ENCODE results near the gene HOXC10.

Gene HOXC10

GRCh38 chr12:54000116-54001114 is 15.5 kb downstream of the HOXC10 start, which contains the start of gene HOXC9:
Gene HOXC9, plus strand, starts transcription at chr12:54000161. Its CDS starts 28 bp downstream, at chr12:54000189.
- H3K4me3 ChIP-seq (ENCODE audit: low read depth, low read length), result peak within 1 kb of the TSS; percentile 55
- no peak for TF ChIP-seq CTCF (IDR thresholded peaks at IDR 0.05; ENCODE audit: low read depth, low read length)
- peak; percentile 49 for DNase-seq (ENCODE audit: low read depth, low spot score)
- in situ Hi-C loops (cut with HindIII; ENCODE audit: low sequenced_read_pairs), result loop anchor here (25.0 kb wide), 1 partner anchor 187 kb away; the partner anchor contains the start of gene SMUG1

- peak overlapping the region; percentile 55 for H3K4me3 ChIP-seq (ENCODE audit: low read depth, low read length)
- TF ChIP-seq CTCF (IDR thresholded peaks at IDR 0.05; ENCODE audit: low read depth, low read length), result no peak
- in situ Hi-C loops (cut with HindIII; ENCODE audit: low sequenced_read_pairs), result loop anchor here (25.0 kb wide), 1 partner anchor 186 kb away; the partner anchor contains the start of gene SMUG1
- DNase-seq (ENCODE audit: low read depth, low spot score), result no peak
Measured at GRCh38 chr12:54001283-54002187, 16.6 kb downstream of the HOXC10 start.

GRCh38 chr12:54002278-54002914 is 17.4 kb downstream of the HOXC10 start:
- H3K4me3 ChIP-seq (ENCODE audit: low read depth, low read length), result no peak overlapping the region
- no peak for DNase-seq (ENCODE audit: low read depth, low spot score)
- no peak for TF ChIP-seq CTCF (IDR thresholded peaks at IDR 0.05; ENCODE audit: low read depth, low read length)
- in situ Hi-C loops (cut with HindIII; ENCODE audit: low sequenced_read_pairs), result loop anchor here (25.0 kb wide), 1 partner anchor 185 kb away; the partner anchor contains the start of gene SMUG1

GRCh38 chr12:54002915-54003389 is 18.0 kb downstream of the HOXC10 start:
- in situ Hi-C loops (cut with HindIII; ENCODE audit: low sequenced_read_pairs), result loop anchor here (25.0 kb wide), 1 partner anchor 184 kb away; the partner anchor contains the start of gene SMUG1
- no peak overlapping the region for H3K4me3 ChIP-seq (ENCODE audit: low read depth, low read length)
- TF ChIP-seq CTCF (IDR thresholded peaks at IDR 0.05; ENCODE audit: low read depth, low read length), result no peak
- DNase-seq (ENCODE audit: low read depth, low spot score), result no peak

GRCh38 chr12:54003625-54004024 is 18.7 kb downstream of the HOXC10 start:
- in situ Hi-C loops (cut with HindIII; ENCODE audit: low sequenced_read_pairs), result loop anchor here (25.0 kb wide), 1 partner anchor 184 kb away; the partner anchor contains the start of gene SMUG1
- no peak for DNase-seq (ENCODE audit: low read depth, low spot score)
- H3K4me3 ChIP-seq (ENCODE audit: low read depth, low read length), result no peak overlapping the region
- TF ChIP-seq CTCF (IDR thresholded peaks at IDR 0.05; ENCODE audit: low read depth, low read length), result no peak
